IMR-90 (cell line): ENCODE results near the gene AMBRA1. TPM values are rescaled to one million over a fixed set of nuclear protein-coding genes. Genes with fewer than 3 reads are reported as not detected.

ENCODE experiments used
- ATAC-seq: fragments of 200-7000 bp; cut with Tn5 transposase; 2 replicates; pipeline ENCODE4 v1.9.1; 2020; ENCODE audit warnings: low read depth, mild to moderate bottlenecking, moderate library complexity
- BruUV-seq: library from RNA; stranded (reverse); fragments of 400-500 nt; replicated peaks from 2 replicates; lab custom pipeline; 2021; lab: Mats Ljungman, UMichigan
- CTCF ChIA-PET: fragments of 300-600 bp; formaldehyde crosslinking; extraction: SDS; loops from one replicate; lab custom pipeline; 2021; ENCODE audit warnings: antibody characterized with exemption; lab: Yijun Ruan, JAX
- POLR2A ChIA-PET: fragments of 300-600 bp; sonication (Branson Sonifier 250); formaldehyde crosslinking; loops from one replicate; lab custom pipeline; 2022; ENCODE audit warnings: antibody characterized with exemption; ENCODE audit not compliant: unreplicated experiment; lab: Charles Lee
- DNase-seq: peaks from one replicate; pipeline ENCODE4 v3.0.0; 2013
- H2AFZ ChIP-seq: replicated peaks from 2 replicates; pipeline ENCODE3; 2013; ENCODE audit warnings: low read length, mild to moderate bottlenecking; ENCODE audit not compliant: poor library complexity
- H2AK5ac ChIP-seq: 2 replicates; pipeline ENCODE4 v1.6.1; 2013; ENCODE audit warnings: low read depth, low read length, inconsistent platforms
- H2AK9ac ChIP-seq: replicated peaks from 2 replicates; pipeline ENCODE3; 2013; ENCODE audit warnings: mild to moderate bottlenecking, low read depth, low read length, moderate library complexity; ENCODE audit not compliant: poor library complexity
- H2BK120ac ChIP-seq: 2 replicates; pipeline ENCODE4 v1.6.1; 2013; ENCODE audit warnings: low read depth, low read length, inconsistent platforms
- H2BK15ac ChIP-seq: 3 replicates; pipeline ENCODE4 v1.6.1; 2013; ENCODE audit warnings: low read depth, low read length, inconsistent platforms
- H2BK20ac ChIP-seq: 2 replicates; pipeline ENCODE4 v1.6.1; 2013; ENCODE audit warnings: low read depth, mild to moderate bottlenecking, inconsistent platforms, low read length, moderate library complexity
- H2BK5ac ChIP-seq: 2 replicates; pipeline ENCODE4 v1.6.1; 2013; ENCODE audit warnings: mild to moderate bottlenecking, low read depth, low read length, inconsistent platforms; ENCODE audit not compliant: poor library complexity, severe bottlenecking
- H3K14ac ChIP-seq: replicated peaks from 2 replicates; pipeline ENCODE4 v1.6.1; 2013; ENCODE audit warnings: low read depth, low read length, inconsistent platforms
- H3K18ac ChIP-seq: 2 replicates; pipeline ENCODE4 v1.6.1; 2013; ENCODE audit warnings: low read depth, low read length, control low read depth
- H3K23ac ChIP-seq: 2 replicates; pipeline ENCODE4 v1.6.1; 2013; ENCODE audit warnings: low read depth, low read length, inconsistent platforms
- H3K27ac ChIP-seq: 2 replicates; pipeline ENCODE4 v1.5.1; 2013; ENCODE audit warnings: mild to moderate bottlenecking, control low read depth, low read length; ENCODE audit not compliant: insufficient read depth
- H3K27me3 ChIP-seq: 2 replicates; pipeline ENCODE4 v1.6.1; 2013; ENCODE audit warnings: low read length; ENCODE audit not compliant: control insufficient read depth, insufficient read depth
- H3K36me3 ChIP-seq: 2 replicates; pipeline ENCODE4 v1.6.1; 2013; ENCODE audit warnings: low read length, mixed read lengths; ENCODE audit not compliant: control insufficient read depth, insufficient read depth
- H3K4ac ChIP-seq: 2 replicates; pipeline ENCODE4 v1.6.1; 2013; ENCODE audit warnings: low read depth, low read length, inconsistent platforms
- H3K4me1 ChIP-seq: 2 replicates; pipeline ENCODE4 v1.6.1; 2013; ENCODE audit warnings: low read length, mixed read lengths; ENCODE audit not compliant: control insufficient read depth, insufficient read depth
- H3K4me2 ChIP-seq: 2 replicates; pipeline ENCODE4 v1.6.1; 2013; ENCODE audit warnings: low read depth, mild to moderate bottlenecking, control low read depth, low read length, moderate library complexity
- H3K4me3 ChIP-seq: 2 replicates; pipeline ENCODE4 v1.5.1; 2013; ENCODE audit warnings: low read depth, mild to moderate bottlenecking, control low read depth, low read length, moderate library complexity; ENCODE audit not compliant: insufficient read depth
- H3K56ac ChIP-seq: 2 replicates; pipeline ENCODE4 v1.6.1; 2013; ENCODE audit warnings: low read length, inconsistent platforms; ENCODE audit not compliant: insufficient read depth; ENCODE audit errors: extremely low read depth
- H3K79me1 ChIP-seq, 2 experiments: 2 replicates each; pipeline ENCODE4 v1.6.1; 2013; ENCODE audit warnings: low read length in 2 of 2, inconsistent platforms in 1 of 2, low read depth in 1 of 2
- H3K9ac ChIP-seq: 2 replicates; pipeline ENCODE4 v1.6.1; 2013; ENCODE audit warnings: low read depth, low read length, control low read depth
- H3K9me1 ChIP-seq: 2 replicates; pipeline ENCODE4 v1.6.1; 2013; ENCODE audit warnings: low read length, inconsistent platforms; ENCODE audit not compliant: insufficient read depth
- H3K9me3 ChIP-seq: 2 replicates; pipeline ENCODE4 v1.6.1; 2013; ENCODE audit warnings: low read length; ENCODE audit not compliant: control insufficient read depth, insufficient read depth
- H4K20me1 ChIP-seq: 2 replicates; pipeline ENCODE4 v1.6.1; 2013; ENCODE audit warnings: low read length, inconsistent platforms; ENCODE audit not compliant: insufficient read depth
- H4K5ac ChIP-seq: 2 replicates; pipeline ENCODE4 v1.6.1; 2013; ENCODE audit warnings: mild to moderate bottlenecking, low read depth, low read length, control low read depth
- H4K8ac ChIP-seq, 2 experiments: 2 replicates each; pipeline ENCODE4 v1.6.1; 2013; ENCODE audit warnings: low read depth in 2 of 2, low read length in 2 of 2, control low read depth in 1 of 2, inconsistent platforms in 1 of 2
- H4K91ac ChIP-seq: 2 replicates; pipeline ENCODE4 v1.6.1; 2013; ENCODE audit warnings: low read depth, low read length, inconsistent platforms; ENCODE audit not compliant: insufficient read depth
- BHLHE40 ChIP-seq: fragments of 150-350 bp; IDR thresholded peaks from 2 replicates; pipeline ENCODE4 v1.6.1; 2016; ENCODE audit warnings: mild to moderate bottlenecking, low read depth, low read length
- MXI1 ChIP-seq: IDR thresholded peaks from 2 replicates; pipeline ENCODE4 v1.6.1; 2012; ENCODE audit warnings: low read depth, mild to moderate bottlenecking, low read length, moderate library complexity, borderline replicate concordance
- RAD21 ChIP-seq: IDR thresholded peaks from 2 replicates; pipeline ENCODE4 v1.6.1; 2012; ENCODE audit warnings: low read length, improper control_type of control experiment
- RCOR1 ChIP-seq: IDR thresholded peaks from 2 replicates; pipeline ENCODE4 v1.6.1; 2012; ENCODE audit warnings: mild to moderate bottlenecking, low read length, improper control_type of control experiment; ENCODE audit not compliant: insufficient replicate concordance
- RFX5 ChIP-seq: IDR thresholded peaks from 2 replicates; pipeline ENCODE4 v1.8.0; 2012; ENCODE audit warnings: low read depth, mild to moderate bottlenecking, low read length, moderate library complexity
- WGBS, 2 experiments: methylation state at CpG; one replicate each; pipeline versions ENCODE4 v1.1.5 to v1.1.7; 2013; ENCODE audit warnings: missing lambda C conversion rate in 2 of 2; ENCODE audit not compliant: insufficient read length in 1 of 2; ENCODE audit errors: extremely low coverage in 2 of 2; 5-methylcytosine and 5-hydroxymethylcytosine counted together
- dilution Hi-C: fragments of 300-500 bp; cut with HindIII; formaldehyde crosslinking; loops from one replicate; pipeline ENCODE4 v1.14.3; 2018; ENCODE audit warnings: low sequenced_read_pairs; ENCODE audit not compliant: unreplicated experiment
- in situ Hi-C: fragments of 300-500 bp; cut with MboI; formaldehyde crosslinking; loops from 3 replicates; pipeline ENCODE4 v1.14.3; 2019; ENCODE audit warnings: low sequenced_read_pairs, inconsistent platforms, mixed read lengths
- intact Hi-C: fragments of 100-400 bp; cut with micrococcal nuclease; formaldehyde crosslinking; loops from 2 replicates; pipeline ENCODE4 v1.10.0; 2022
- polyA plus RNA-seq, 3 experiments: library from polyadenylated mRNA; depleted of rRNA; stranded (reverse); fragments of >200 nt; gene quantifications; 2 replicates each; pipeline ENCODE4 v1.2.3, GENCODE V29; 2012; ENCODE audit warnings: low replicate concordance in 1 of 3
- total RNA-seq: library from RNA; depleted of rRNA; stranded (reverse); fragments of >200 nt; gene quantifications from 2 replicates; pipeline ENCODE4 v1.2.3, GENCODE V29; 2012
- TF ChIP-seq, protein P1 (sequence below): fragments of 150-350 bp; IDR thresholded peaks from 2 replicates; pipeline ENCODE4 v1.6.1; 2016; ENCODE audit warnings: low read depth, mild to moderate bottlenecking, low read length, moderate library complexity, borderline replicate concordance

AMBRA1 gene
- total and polyA plus RNA-seq, 2 of the 4 experiments (the other 2 are of a cell fraction) = 9.4 to 18.3 TPM

DNA sequence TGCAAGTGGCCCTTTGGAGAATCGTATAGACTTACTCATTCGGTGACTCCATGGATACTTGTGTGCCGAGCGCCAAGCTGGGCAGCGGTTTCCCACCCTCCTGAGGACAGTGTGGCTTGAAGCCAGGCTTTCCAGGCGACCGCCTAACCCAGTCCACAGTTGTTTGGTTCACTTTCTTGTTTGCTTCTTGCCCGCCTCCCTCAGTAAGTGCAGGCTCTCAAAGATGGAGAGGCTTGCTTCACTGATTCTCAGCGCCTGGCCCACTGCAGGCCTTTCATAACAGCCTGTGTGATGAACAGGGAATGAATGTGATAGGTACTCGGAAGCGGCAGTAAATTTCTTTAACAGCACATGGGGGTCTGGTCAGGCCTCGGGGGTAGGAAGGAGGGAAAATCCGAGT is 223.6 kb downstream of the AMBRA1 start:
- CTCF ChIA-PET = no interaction called here
- no peak overlapping the region for H3K18ac ChIP-seq
- H2BK20ac ChIP-seq = no peak overlapping the region
- in situ Hi-C loops (no loop called here), dilution Hi-C loops (no loop called here), intact Hi-C loops (no loop called here)
- no peaks in the 10 kb centered on the region for H3K27me3 ChIP-seq
- DNase-seq (no peak), ATAC-seq (no peak)
- no peak overlapping the region for H4K5ac ChIP-seq
- H3K27ac ChIP-seq = no peak overlapping the region
- no peak overlapping the region for H3K4ac ChIP-seq
- H4K91ac ChIP-seq = no peak overlapping the region
- no peak overlapping the region for H2AFZ ChIP-seq
- POLR2A ChIA-PET = no interaction called here
- no peak overlapping the region for H3K9ac ChIP-seq
- no peak overlapping the region for H2BK5ac ChIP-seq
- no peak overlapping the region for H2BK120ac ChIP-seq
- peaks cover 10% of the 10 kb centered on the region; the same call in 1 of the 2 replicates for H3K4me1 ChIP-seq
- H3K36me3 ChIP-seq = peaks cover 30% of the 10 kb centered on the region
- H2AK9ac ChIP-seq = peak overlapping the region; percentile 53
- no peak overlapping the region for H3K4me2 ChIP-seq
- no peak overlapping the region for H4K8ac ChIP-seq
- no peak for TF ChIP-seq RFX5
- TF ChIP-seq, protein P1, sequence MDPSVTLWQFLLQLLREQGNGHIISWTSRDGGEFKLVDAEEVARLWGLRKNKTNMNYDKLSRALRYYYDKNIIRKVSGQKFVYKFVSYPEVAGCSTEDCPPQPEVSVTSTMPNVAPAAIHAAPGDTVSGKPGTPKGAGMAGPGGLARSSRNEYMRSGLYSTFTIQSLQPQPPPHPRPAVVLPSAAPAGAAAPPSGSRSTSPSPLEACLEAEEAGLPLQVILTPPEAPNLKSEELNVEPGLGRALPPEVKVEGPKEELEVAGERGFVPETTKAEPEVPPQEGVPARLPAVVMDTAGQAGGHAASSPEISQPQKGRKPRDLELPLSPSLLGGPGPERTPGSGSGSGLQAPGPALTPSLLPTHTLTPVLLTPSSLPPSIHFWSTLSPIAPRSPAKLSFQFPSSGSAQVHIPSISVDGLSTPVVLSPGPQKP = no peak
- no peak for TF ChIP-seq BHLHE40
- TF ChIP-seq RCOR1 = no peak
- no peak for TF ChIP-seq MXI1
- TF ChIP-seq RAD21 = no peak
- no peak overlapping the region for H2BK15ac ChIP-seq
- no TSS peak for BruUV-seq
- peaks cover 12% of the 10 kb centered on the region for H4K20me1 ChIP-seq
- H3K56ac ChIP-seq = no peak overlapping the region; the same call in 1 of the 2 replicates
- no peak overlapping the region for H2AK5ac ChIP-seq
- H3K4me3 ChIP-seq = no peak overlapping the region
- H3K79me1 ChIP-seq = peaks cover 0 to 34% of the 10 kb centered on the region in 2 experiments; a peak in 3 of 4 replicates
- 0 out of 2 replicates have a peak, but pooled peaks cover 4% of the 10 kb centered on the region for H3K9me1 ChIP-seq
- no peak overlapping the region for H3K23ac ChIP-seq
- 94% methylated on average over 3 of the region's 13 CpGs; no CpG with 5 or more reads in 1 of the 2 experiments for WGBS, 2 experiments
- 0 out of 2 replicates have a peak overlapping the region, but pooled peaks have one; percentile 7 for H3K14ac ChIP-seq
- no peaks in the 10 kb centered on the region for H3K9me3 ChIP-seq
